ENCODE measurements around the gene LHFPL6.

DNA sequence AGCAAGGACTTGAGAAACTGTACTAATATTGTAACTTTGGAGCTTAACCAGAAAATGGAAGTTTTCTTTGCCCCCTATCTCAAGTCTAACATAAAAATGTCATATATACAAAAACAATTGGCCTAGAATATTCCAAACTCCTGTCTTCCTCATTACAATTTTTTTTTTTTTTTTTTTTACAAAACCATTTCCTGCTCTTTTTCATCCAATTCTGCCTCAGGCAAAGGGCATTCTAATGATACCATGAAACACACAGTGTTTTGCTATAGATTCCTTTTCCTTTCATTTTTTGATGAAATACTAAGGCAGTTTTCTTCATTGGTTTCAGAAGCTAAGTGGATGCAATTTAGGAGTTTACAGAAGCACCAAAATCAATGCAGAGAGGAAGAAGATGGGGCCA is 119.7 kb downstream of the LHFPL6 start:
- TF ChIP-seq, protein P1, sequence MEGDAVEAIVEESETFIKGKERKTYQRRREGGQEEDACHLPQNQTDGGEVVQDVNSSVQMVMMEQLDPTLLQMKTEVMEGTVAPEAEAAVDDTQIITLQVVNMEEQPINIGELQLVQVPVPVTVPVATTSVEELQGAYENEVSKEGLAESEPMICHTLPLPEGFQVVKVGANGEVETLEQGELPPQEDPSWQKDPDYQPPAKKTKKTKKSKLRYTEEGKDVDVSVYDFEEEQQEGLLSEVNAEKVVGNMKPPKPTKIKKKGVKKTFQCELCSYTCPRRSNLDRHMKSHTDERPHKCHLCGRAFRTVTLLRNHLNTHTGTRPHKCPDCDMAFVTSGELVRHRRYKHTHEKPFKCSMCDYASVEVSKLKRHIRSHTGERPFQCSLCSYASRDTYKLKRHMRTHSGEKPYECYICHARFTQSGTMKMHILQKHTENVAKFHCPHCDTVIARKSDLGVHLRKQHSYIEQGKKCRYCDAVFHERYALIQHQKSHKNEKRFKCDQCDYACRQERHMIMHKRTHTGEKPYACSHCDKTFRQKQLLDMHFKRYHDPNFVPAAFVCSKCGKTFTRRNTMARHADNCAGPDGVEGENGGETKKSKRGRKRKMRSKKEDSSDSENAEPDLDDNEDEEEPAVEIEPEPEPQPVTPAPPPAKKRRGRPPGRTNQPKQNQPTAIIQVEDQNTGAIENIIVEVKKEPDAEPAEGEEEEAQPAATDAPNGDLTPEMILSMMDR (IDR thresholded peaks at IDR 0.05; ENCODE audit: insufficient read depth, low read depth, low read length) = no peak
- no peak for TF ChIP-seq EZH2 (IDR thresholded peaks at IDR 0.05; ENCODE audit: insufficient read depth, low read length)

All from astrocyte (in vitro differentiated cells and primary cell).